ENCODE measurements around the gene ZDHHC3.
A peak's percentile ranks its signal among the peaks of the same experiment; 100 is the strongest.

Gene ZDHHC3, protein sequence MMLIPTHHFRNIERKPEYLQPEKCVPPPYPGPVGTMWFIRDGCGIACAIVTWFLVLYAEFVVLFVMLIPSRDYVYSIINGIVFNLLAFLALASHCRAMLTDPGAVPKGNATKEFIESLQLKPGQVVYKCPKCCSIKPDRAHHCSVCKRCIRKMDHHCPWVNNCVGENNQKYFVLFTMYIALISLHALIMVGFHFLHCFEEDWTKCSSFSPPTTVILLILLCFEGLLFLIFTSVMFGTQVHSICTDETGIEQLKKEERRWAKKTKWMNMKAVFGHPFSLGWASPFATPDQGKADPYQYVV

DNA sequence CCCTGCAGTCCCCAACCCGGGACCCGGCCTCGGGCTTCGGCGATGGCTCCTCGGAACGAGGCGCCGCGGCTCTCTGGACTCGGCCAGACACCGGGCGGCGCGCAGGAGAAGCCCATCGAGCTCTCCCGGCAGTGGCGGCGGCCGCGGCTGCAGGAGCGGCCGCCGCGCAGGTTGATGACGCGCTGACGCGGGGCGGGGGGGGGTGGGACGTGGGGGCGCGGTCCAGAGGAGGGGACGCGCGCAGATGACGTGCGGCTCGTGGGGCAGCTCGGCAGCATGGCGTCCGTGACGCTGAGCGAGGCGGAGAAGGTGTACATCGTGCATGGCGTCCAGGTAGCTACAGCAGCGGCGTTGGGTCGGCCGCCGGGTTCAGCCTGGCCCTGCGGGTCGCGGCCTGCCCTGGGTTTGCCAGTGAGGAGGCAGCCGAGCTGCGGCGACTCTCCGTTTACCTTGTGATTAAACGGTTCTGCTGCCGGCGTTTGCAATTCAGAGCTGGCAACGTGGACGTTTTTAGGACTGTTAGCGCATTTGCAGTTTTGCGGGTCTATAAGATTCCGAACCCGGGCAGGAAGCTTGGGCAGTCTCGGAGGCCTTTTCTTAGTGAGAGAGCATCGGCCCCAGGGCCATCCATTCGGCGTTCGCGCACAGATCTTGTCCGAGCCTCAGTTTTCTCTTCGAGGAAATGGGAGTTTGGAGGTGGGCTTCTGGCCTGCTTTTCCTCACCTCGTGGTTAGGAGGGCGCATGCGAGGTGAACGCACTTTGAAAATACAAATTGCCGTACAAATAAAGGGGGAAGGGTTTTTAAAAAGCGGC is at the start of gene ZDHHC3, which contains the start of gene EXOSC7:
TSS of gene ZDHHC3 (minus strand) at position 173 of the 814 bp plus-strand sequence. CDS start 16,738 bp downstream, outside the sequence.
TSS of gene EXOSC7 (plus strand) at position 243 of the 814 bp plus-strand sequence. CDS start at position 277, 34 bp downstream.
- DNase-seq (ENCODE audit: low read depth) = peak; percentile 74

DNA sequence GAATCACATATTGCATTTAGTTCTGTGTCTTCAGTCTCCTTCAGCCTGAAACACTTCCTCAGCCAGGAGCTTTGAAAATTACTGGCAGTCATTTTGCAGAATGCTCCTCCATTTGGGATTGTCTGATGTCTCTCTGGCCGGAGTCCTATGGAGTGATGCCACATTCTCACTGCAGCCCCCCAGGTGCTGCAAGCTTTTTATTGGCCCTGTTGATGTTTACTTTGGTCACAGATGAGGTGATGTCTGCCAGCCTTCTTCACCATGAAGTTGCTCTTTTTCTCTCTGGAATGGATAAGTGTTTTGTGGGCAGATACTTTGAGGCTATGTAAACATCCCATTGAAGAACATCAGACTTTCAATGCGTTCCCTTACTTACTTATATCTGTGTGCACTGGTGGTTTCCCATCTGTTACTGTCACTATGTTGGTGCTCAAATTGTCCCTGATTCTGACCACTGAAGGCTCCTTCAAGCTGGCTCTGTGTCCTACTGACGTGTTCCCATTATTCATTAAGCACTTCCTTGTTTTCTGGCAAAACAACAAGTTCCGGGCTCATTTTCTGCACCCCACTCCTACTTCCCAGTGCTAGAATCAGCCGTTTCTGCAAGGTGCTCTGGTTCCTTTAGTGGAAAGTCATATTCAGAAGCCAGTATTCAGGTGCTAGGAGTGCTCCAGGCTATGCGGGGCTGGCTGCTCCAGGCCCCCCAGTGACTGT is 48.7 kb upstream of the ZDHHC3 start:
- no peak for DNase-seq (ENCODE audit: low read depth)

- DNase-seq (ENCODE audit: low read depth) = no peak
These were observed 47.7 kb upstream of the ZDHHC3 start for GRCh38 chr3:45023675-45024074.

GRCh38 chr3:45021524-45022297 is 45.7 kb upstream of the ZDHHC3 start:
- no peak for DNase-seq (ENCODE audit: low read depth)

DNA sequence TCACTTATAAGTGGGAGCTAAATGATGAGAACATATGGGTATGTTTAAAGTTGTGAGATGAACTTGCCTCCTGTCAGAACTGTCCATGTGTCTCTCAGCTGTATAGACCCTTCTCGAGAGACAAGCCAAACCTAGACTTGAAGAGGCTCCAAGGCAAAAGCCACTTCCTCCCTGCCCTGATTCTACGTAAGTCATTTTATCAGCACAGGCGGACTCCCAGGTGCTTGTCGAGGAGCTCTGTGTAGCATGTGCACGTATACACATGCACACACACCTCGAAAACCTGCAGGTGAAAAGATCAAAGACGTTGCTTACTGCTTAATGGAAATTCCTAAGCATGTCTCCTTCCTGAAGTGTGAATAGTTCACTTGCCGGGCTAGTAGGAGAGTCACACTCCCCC is 44.6 kb upstream of the ZDHHC3 start:
- DNase-seq (ENCODE audit: low read depth) = no peak

DNA sequence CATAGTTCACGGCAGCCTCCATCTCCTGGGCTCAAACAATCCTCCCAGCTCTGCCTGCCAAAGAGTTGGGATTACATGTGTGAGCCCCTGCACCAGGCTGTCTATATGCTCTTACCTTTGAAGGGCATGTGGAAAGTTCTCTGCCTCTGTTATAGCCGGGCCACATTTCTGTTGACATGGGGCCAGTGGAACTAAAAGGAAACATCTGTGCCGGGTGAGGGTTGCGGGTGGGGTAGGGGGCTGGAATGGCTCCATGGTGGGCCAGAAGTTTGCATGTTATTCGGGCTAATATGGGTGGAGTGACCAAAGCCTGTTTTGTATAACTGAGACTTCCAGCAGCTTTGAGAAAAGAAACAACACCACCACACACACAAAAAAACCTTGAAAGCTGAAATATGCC is 41.8 kb upstream of the ZDHHC3 start:
- no peak for DNase-seq (ENCODE audit: low read depth)

DNA sequence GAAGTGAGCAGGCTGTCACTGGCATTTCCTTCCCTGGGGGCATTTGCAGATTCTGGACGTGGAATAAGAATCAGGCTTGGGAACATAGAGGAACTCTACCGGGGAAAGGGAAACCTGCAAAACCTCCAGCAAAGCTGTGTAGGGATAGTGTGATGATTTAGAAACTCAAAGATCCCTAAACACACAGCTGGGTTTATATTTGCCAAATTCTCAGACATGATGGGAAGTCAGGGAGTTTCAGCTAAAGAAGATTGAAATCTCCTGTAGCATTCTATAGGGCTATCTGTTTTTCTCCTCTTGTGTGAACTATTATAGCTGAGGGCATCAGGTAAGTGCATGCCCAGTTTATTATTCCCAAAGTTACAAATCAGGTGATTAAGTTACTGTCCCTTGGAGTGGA is 40.9 kb upstream of the ZDHHC3 start:
- DNase-seq (ENCODE audit: low read depth) = no peak

DNA sequence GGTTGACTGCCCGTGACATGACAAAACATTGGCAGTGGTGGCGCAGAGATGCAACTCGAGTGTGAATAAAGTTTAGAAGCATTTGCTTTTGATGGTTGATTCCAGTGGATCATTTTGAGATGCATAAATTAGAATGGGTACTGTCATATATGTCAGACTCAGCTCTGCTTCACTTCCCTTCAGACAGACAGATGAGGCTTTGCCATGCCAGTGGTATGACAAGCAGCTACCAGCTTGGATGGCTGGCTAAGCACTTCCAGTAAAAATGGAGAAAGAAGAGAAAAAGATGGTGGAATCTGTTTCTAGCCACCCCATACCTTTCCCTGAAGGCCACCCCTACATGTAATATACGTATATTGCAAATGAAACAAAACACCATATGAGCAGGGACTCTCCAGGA is 36.6 kb upstream of the ZDHHC3 start:
- DNase-seq (ENCODE audit: low read depth) = no peak

DNA sequence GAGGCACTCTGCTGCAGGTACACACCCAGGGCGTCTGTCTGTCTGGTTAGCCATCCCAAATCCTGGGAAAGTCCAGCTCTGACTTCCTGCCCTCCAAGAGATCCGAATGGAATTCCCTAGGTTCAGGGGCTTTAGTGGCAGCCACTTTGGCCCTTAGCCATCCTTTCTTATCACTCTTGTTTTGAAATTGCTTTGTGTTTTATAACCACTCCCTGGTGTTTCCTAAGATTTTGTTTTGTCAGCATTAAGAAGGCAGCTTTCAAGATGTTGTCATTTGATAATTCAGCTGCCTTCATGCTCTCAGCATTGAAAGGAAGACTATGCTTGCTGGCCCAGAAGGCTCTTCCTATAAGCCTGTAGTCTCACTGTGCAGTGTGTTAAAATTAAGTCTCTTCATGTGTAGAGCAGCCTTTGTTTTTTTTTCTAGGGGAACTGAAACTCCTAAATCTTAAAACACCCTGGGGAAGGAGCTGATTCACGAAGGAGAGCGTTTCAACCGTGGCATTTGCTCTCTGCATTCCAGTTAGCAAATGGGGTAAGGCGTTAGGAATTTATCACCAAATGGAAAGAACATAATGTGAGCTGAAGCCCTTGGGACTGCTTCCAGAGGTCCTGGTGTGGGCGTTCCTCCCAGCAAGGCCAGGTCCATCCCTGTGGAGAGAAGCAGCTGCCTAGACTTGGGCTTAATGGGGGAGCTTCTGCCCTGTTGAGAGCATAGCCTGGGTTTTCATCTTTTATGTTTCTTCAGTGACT is 36.0 kb upstream of the ZDHHC3 start:
- peak; percentile 91 for DNase-seq (ENCODE audit: low read depth)

GRCh38 chr3:45010811-45011333 is 34.9 kb upstream of the ZDHHC3 start:
- no peak for DNase-seq (ENCODE audit: low read depth)

DNA sequence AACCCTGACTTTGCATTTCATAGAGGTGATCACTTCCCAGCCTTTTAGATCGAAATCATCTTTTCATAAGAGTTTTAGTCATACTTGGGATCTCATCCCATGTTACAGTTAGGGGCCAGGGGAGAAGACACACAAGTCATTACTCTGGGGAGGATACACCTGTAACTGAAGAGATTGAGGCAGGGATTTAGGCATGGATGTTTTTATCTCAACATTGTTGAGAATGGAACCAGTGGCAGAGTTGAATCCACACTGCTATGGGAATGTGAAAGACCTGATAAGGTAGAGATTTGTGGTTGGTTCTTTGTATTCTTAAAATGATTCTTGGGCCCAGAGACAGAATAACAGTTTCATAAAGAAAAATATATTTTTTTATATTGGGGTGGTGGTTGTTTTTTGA is 33.9 kb upstream of the ZDHHC3 start:
- no peak for DNase-seq (ENCODE audit: low read depth)

DNA sequence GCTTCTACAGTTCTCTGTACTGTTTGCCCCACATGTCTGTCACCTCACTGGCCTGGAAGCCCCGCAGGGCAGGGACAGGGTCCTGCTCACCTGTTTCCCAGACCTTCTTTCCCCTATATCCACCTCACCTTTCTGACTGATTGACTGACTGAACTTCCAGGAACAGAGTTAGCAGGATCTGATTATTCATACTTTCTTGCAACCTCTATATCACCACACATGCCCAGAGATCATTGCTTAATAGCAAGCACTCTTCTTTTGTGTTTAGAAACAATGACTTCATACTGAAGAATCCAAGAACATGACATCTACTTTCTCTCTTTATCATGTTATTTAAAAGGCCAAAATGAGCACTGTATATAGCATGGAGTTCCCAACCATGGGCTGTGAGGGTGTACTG is 32.1 kb upstream of the ZDHHC3 start:
- DNase-seq (ENCODE audit: low read depth) = no peak

- DNase-seq (ENCODE audit: low read depth) = no peak
These were observed 31.1 kb upstream of the ZDHHC3 start for GRCh38 chr3:45007091-45007490.

DNA sequence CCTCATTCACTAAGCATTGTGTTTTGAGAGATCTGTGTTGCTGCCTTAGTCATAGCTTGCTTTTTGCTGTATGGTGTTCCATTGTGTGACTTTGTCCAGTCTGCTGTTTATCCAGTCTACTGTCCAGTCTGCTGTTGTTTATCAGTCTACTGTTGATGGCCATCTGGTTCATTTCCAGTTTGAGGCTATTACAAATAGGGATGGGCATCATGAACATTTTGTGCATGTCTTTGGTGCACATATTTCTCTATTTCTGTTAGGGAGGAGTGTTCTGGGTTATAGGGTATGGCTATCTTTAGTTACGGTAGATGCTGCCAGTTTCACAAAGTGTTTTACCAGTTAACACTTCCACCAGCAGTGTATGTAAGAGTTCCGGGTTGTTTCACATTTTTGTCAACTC is 27.9 kb upstream of the ZDHHC3 start:
- DNase-seq (ENCODE audit: low read depth) = no peak

GRCh38 chr3:45003406-45003805 is 27.4 kb upstream of the ZDHHC3 start:
- no peak for DNase-seq (ENCODE audit: low read depth)

- no peak for DNase-seq (ENCODE audit: low read depth)
These were observed 26.7 kb upstream of the ZDHHC3 start for GRCh38 chr3:45002720-45003119.

DNA sequence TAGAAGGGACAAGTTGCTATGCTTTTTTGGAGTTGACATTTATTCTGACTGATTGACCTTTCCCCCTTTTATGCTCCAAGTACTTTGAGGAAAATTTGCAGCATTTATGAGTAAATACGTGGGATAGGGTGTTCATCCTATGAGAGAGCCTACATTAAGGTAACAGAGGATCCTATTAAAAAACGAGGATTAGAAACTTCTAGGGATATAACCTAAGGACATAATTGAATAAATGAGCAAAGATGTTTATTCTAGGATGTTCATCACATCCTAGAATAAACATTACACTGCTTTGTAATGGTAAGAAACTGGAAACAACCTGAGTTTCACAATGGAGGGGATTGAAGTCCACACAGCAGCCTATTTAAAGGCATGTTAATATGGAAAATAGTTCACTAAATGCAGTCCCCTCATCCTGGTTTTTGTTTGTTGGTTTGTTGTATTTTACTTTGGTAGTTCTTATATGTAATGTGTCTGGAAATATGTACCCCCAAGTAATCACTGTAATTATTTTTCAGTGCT is 26.2 kb upstream of the ZDHHC3 start:
- no peak for DNase-seq (ENCODE audit: low read depth)

DNA sequence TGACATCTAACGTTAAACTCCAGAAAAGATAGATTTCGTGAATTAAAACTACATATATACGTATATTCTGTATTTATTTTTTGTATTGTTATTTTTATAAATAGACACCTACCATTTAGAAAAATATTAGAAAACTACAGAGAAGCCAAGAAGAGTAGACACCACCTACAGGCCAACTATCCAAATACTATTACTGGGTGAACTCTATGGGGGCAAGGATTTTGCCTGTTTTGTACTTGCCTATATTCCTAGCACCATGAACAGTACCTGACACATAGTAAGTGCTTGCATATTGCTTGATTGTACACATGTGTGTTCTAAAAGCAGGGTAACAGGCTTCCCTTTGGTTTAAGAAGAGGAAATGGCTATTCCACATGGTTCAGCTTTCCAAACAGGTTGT is 25.8 kb upstream of the ZDHHC3 start:
- DNase-seq (ENCODE audit: low read depth) = no peak

DNA sequence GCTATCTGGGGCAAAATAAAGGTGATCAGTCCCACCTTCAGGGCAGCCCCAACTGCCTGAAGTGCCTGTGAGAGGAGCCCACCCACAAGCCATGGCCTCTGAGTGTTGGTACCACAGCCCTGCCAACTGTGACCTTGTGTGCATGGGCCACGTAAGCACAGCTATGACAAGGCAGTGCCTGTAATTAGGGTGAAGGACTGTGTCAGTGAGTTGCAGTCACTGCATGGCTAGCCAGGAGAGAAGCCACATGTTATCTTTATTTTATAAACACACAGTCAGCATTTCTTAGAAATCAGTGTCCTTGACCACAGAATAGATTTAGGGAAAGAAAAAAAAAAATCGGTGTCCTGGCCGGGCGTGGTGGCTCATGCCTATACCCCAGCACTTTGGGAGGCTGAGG is 24.8 kb upstream of the ZDHHC3 start:
- no peak for DNase-seq (ENCODE audit: low read depth)

GRCh38 chr3:44999782-45000181 is 23.8 kb upstream of the ZDHHC3 start:
- DNase-seq (ENCODE audit: low read depth) = no peak

- DNase-seq (ENCODE audit: low read depth) = no peak
These were observed 20.6 kb upstream of the ZDHHC3 start for GRCh38 chr3:44996556-44996969.
